BLaER1 treated with 17β-estradiol and CSF1 and Interleukin-3, amounts not matched to agents 10 nM and 100 nM (cell line): Measurements from ENCODE around the gene PAX2.

ENCODE experiments used
- H3K27ac ChIP-seq, 11 experiments: shearing (Covaris generic); formaldehyde crosslinking; 2 replicates each; pipeline ENCODE4 v1.8.1; 2022
- H3K27me3 ChIP-seq, 11 experiments: shearing (Covaris generic); formaldehyde crosslinking; 2 replicates each; pipeline ENCODE4 v1.8.1; 2022
- H3K36me3 ChIP-seq, 11 experiments: shearing (Covaris generic); formaldehyde crosslinking; 2 replicates each; pipeline ENCODE4 v1.8.1; 2022
- H3K4me1 ChIP-seq, 10 experiments: shearing (Covaris generic); formaldehyde crosslinking; 2 replicates each; pipeline ENCODE4 v1.8.1; 2022
- H3K4me2 ChIP-seq, 11 experiments: shearing (Covaris generic); formaldehyde crosslinking; 2 replicates each; pipeline ENCODE4 v1.8.1; 2022
- H3K4me3 ChIP-seq, 10 experiments: shearing (Covaris generic); formaldehyde crosslinking; 2 replicates each; pipeline ENCODE4 v1.8.1; 2022
- H3K9ac ChIP-seq, 11 experiments: shearing (Covaris generic); formaldehyde crosslinking; 2 replicates each; pipeline ENCODE4 v1.8.1; 2022
- H3K9me3 ChIP-seq, 11 experiments: shearing (Covaris generic); formaldehyde crosslinking; replicated peaks in 1 of 11; 2 replicates each; pipeline ENCODE4 v1.8.1; 2022
- H4K20me1 ChIP-seq, 11 experiments: shearing (Covaris generic); formaldehyde crosslinking; 2 replicates each; pipeline ENCODE4 v1.8.1; 2022
- Cebpa-rat ChIP-seq, 11 experiments: shearing (Covaris generic); IDR thresholded peaks; 2 replicates each; pipeline ENCODE4 v1.8.1; 2022

Gene PAX2

GRCh38 chr10:100729862-100730724 lies 15.3 kb upstream of the PAX2 start:
- Histone ChIP-seq H4K20me1 (peaks cover 0 to 41% (median 0%) of the 10 kb centered on the region in 11 experiments; a peak in 8 of 22 replicates), H3K9ac (no peak overlapping the region), H3K4me2 (peak overlapping the region; percentile 45 to 88 (median 85)), H3K9me3 (peaks cover 0 to 13% (median 8%) of the 10 kb centered on the region in 11 experiments; a peak in 13 of 22 replicates), H3K4me3 (peak overlapping the region in 4 of 10 experiments; percentile 24 to 37 (median 31); a peak in 3 of 20 replicates), H3K27ac (no peak overlapping the region), H3K27me3 (peaks cover 82 to 100% (median 97%) of the 10 kb centered on the region in 11 experiments), H3K4me1 (peaks cover 18 to 27% (median 23%) of the 10 kb centered on the region in 10 experiments), H3K36me3 (no peaks in the 10 kb centered on the region)
- no peak for TF ChIP-seq Cebpa-rat (IDR thresholded peaks at IDR 0.05)

- Histone ChIP-seq H3K27ac (no peak overlapping the region), H3K9ac (peak overlapping the region in 2 of 11 experiments; percentile 17 to 42; a peak in 1 of 22 replicates), H3K4me3 (peak overlapping the region in 7 of 10 experiments; percentile 18 to 45 (median 34); a peak in 9 of 20 replicates), H3K4me2 (peak overlapping the region; percentile 45 to 88 (median 85)), H3K9me3 (peaks cover 0 to 13% (median 8%) of the 10 kb centered on the region in 11 experiments; a peak in 13 of 22 replicates), H4K20me1 (peaks cover 0 to 49% (median 4%) of the 10 kb centered on the region in 11 experiments; a peak in 8 of 22 replicates), H3K36me3 (no peaks in the 10 kb centered on the region), H3K4me1 (peaks cover 18 to 27% (median 23%) of the 10 kb centered on the region in 10 experiments), H3K27me3 (peaks cover 82 to 100% (median 97%) of the 10 kb centered on the region in 11 experiments)
- no peak for TF ChIP-seq Cebpa-rat (IDR thresholded peaks at IDR 0.05)
Observed at GRCh38 chr10:100730725-100731406, 14.5 kb upstream of the PAX2 start.

GRCh38 chr10:100731407-100732240 lies 13.8 kb upstream of the PAX2 start:
- Histone ChIP-seq H3K36me3 (no peaks in the 10 kb centered on the region), H3K4me3 (peak overlapping the region in 1 of 10 experiments; percentile 37; a peak in 1 of 20 replicates), H4K20me1 (peaks cover 0 to 50% (median 8%) of the 10 kb centered on the region in 11 experiments; a peak in 9 of 22 replicates), H3K27me3 (peaks cover 82 to 100% (median 97%) of the 10 kb centered on the region in 11 experiments), H3K9me3 (peaks cover 0 to 13% (median 8%) of the 10 kb centered on the region in 11 experiments; a peak in 13 of 22 replicates), H3K27ac (no peak overlapping the region), H3K4me2 (peak overlapping the region; percentile 45 to 88 (median 85)), H3K9ac (0 out of 22 replicates have a peak overlapping the region, but pooled peaks of 2 of the 11 experiments have one; percentile 1 to 2), H3K4me1 (peaks cover 18 to 27% (median 23%) of the 10 kb centered on the region in 10 experiments)
- no peak for TF ChIP-seq Cebpa-rat (IDR thresholded peaks at IDR 0.05)

- Histone ChIP-seq H3K9me3 (peaks cover 0 to 13% (median 8%) of the 10 kb centered on the region in 11 experiments; a peak in 13 of 22 replicates), H4K20me1 (peaks cover 0 to 56% (median 14%) of the 10 kb centered on the region in 11 experiments; a peak in 14 of 22 replicates), H3K27ac (no peak overlapping the region), H3K9ac (0 out of 22 replicates have a peak overlapping the region, but pooled peaks of 2 of the 11 experiments have one; percentile 1 to 2), H3K27me3 (peaks cover 85 to 100% (median 99%) of the 10 kb centered on the region in 11 experiments), H3K36me3 (no peaks in the 10 kb centered on the region), H3K4me3 (no peak overlapping the region), H3K4me1 (peaks cover 18 to 27% (median 23%) of the 10 kb centered on the region in 10 experiments), H3K4me2 (peak overlapping the region; percentile 45 to 88 (median 85); a peak in 20 of 22 replicates)
- no peak for TF ChIP-seq Cebpa-rat (IDR thresholded peaks at IDR 0.05)
Observed at GRCh38 chr10:100732241-100732596, 13.2 kb upstream of the PAX2 start.

- H3K27me3 ChIP-seq, result peaks cover 86 to 100% (median 99%) of the 10 kb centered on the region in 11 experiments
- no peak overlapping the region for H3K27ac ChIP-seq
- no peak overlapping the region for H3K4me3 ChIP-seq
- H3K9ac ChIP-seq, result no peak overlapping the region
- H3K4me1 ChIP-seq, result peaks cover 23 to 31% (median 27%) of the 10 kb centered on the region in 10 experiments
- no peak overlapping the region; a peak in 1 of 22 replicates for H3K4me2 ChIP-seq
- no peak for TF ChIP-seq Cebpa-rat (IDR thresholded peaks at IDR 0.05)
- H3K36me3 ChIP-seq, result no peaks in the 10 kb centered on the region
- H3K9me3 ChIP-seq, result peaks cover 0 to 13% (median 8%) of the 10 kb centered on the region in 11 experiments; a peak in 13 of 22 replicates
- peaks cover 0 to 67% (median 23%) of the 10 kb centered on the region in 11 experiments; a peak in 15 of 22 replicates for H4K20me1 ChIP-seq
Observed at GRCh38 chr10:100733329-100733728, 12.1 kb upstream of the PAX2 start.

- H3K4me1 ChIP-seq, result peaks cover 23 to 31% (median 27%) of the 10 kb centered on the region in 10 experiments
- H3K4me3 ChIP-seq, result no peak overlapping the region
- TF ChIP-seq Cebpa-rat (IDR thresholded peaks at IDR 0.05), result no peak
- no peak overlapping the region for H3K4me2 ChIP-seq
- no peak overlapping the region for H3K27ac ChIP-seq
- peaks cover 87 to 100% (median 99%) of the 10 kb centered on the region in 11 experiments for H3K27me3 ChIP-seq
- H3K9me3 ChIP-seq, result peaks cover 0 to 13% (median 7%) of the 10 kb centered on the region in 11 experiments; a peak in 13 of 22 replicates
- peaks cover 0 to 74% (median 35%) of the 10 kb centered on the region in 11 experiments; a peak in 17 of 22 replicates for H4K20me1 ChIP-seq
- H3K36me3 ChIP-seq, result no peaks in the 10 kb centered on the region
- no peak overlapping the region for H3K9ac ChIP-seq
Observed at GRCh38 chr10:100734295-100735086, 10.9 kb upstream of the PAX2 start.

- no peak overlapping the region for H3K27ac ChIP-seq
- H3K4me2 ChIP-seq, result no peak overlapping the region
- TF ChIP-seq Cebpa-rat (IDR thresholded peaks at IDR 0.05), result no peak
- H3K4me3 ChIP-seq, result no peak overlapping the region
- H3K9me3 ChIP-seq, result peaks cover 0 to 9% (median 3%) of the 10 kb centered on the region in 11 experiments; a peak in 13 of 22 replicates
- H3K36me3 ChIP-seq, result no peaks in the 10 kb centered on the region
- H3K27me3 ChIP-seq, result peaks cover 87 to 100% (median 99%) of the 10 kb centered on the region in 11 experiments
- H3K4me1 ChIP-seq, result peaks cover 23 to 31% (median 27%) of the 10 kb centered on the region in 10 experiments
- no peak overlapping the region for H3K9ac ChIP-seq
- H4K20me1 ChIP-seq, result peaks cover 0 to 80% (median 40%) of the 10 kb centered on the region in 11 experiments; a peak in 17 of 22 replicates
Observed at GRCh38 chr10:100735087-100735336, 10.4 kb upstream of the PAX2 start.
